22Rv1 (cell line): ENCODE results near the gene COL6A5.

Source experiments
- H3K27ac ChIP-seq: fragments of 450-650 bp; 2 replicates; pipeline ENCODE4 v1.5.1; 2017
- ZFX ChIP-seq: fragments of 450-650 bp; IDR thresholded peaks from 2 replicates; pipeline ENCODE4 v1.6.1; 2017; ENCODE audit warnings: antibody characterized with exemption, borderline replicate concordance
- TF ChIP-seq, protein P1 (sequence below): fragments of 450-650 bp; IDR thresholded peaks from 2 replicates; pipeline ENCODE4 v1.5.1; 2017; ENCODE audit warnings: mild to moderate bottlenecking

COL6A5 gene

DNA sequence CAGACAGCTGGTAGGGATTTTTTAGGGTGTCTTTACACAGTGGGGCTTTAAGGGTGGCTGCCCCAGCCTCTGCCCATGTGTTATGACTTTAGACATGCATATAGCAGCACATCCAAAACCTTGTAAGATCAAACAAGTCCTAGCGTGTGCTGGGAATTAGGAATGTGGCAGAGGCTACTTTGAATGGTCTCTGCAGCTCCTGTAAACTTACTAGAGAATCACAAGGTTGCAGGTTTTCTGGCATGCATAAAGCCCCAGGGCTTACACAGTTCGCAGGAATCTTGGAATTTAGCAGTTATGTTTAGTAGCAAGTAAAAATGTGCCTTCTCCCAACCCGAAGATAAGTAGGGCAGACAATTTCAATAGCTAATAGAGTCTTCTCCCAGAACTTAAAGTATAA, 124.7 kb downstream of the COL6A5 start:
- no peak overlapping the region for H3K27ac ChIP-seq
- TF ChIP-seq ZFX: no peak
- TF ChIP-seq, protein P1, sequence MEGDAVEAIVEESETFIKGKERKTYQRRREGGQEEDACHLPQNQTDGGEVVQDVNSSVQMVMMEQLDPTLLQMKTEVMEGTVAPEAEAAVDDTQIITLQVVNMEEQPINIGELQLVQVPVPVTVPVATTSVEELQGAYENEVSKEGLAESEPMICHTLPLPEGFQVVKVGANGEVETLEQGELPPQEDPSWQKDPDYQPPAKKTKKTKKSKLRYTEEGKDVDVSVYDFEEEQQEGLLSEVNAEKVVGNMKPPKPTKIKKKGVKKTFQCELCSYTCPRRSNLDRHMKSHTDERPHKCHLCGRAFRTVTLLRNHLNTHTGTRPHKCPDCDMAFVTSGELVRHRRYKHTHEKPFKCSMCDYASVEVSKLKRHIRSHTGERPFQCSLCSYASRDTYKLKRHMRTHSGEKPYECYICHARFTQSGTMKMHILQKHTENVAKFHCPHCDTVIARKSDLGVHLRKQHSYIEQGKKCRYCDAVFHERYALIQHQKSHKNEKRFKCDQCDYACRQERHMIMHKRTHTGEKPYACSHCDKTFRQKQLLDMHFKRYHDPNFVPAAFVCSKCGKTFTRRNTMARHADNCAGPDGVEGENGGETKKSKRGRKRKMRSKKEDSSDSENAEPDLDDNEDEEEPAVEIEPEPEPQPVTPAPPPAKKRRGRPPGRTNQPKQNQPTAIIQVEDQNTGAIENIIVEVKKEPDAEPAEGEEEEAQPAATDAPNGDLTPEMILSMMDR: no peak

DNA sequence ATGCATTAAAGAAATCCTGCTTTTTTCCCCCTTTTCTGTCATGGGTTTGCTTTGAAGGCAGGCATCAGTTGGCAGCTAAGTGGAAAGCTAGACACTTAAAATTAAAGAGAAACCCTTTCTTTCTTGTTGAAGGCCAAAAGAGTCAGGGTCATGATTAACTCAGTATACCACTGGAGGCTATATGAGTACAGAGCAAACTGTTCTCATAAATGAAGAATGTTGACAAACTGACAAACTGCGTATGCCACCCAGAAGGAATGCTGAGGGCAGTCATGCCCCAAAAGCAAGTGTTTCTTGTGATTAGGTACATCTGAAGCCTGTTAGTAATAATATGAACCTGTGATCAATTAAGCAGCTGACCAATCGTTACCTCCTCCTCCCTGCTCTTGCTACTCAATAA, 127.9 kb downstream of the COL6A5 start:
- TF ChIP-seq, protein P1: no peak
- no peak for TF ChIP-seq ZFX
- no peak overlapping the region for H3K27ac ChIP-seq

DNA sequence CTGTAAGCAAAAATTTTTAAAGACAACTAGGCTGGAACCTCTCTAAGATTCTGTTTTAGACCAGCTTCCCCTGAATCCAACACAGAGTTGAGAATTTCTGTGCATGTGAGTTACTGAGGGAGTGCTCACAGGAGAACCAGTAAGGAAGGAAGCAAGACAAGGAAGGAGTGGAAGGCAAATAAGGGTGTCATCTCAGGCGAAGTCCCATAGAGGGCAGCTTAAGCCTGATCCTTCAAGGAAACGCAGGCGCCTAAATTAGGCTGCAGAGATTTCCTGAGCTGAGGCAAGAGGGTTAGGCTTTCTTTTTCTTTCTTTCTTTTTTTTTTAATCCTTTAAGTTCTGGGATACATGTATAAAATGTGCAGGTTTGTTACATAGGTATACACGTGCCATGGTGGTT, 135.3 kb downstream of the COL6A5 start:
- H3K27ac ChIP-seq: no peak overlapping the region
- TF ChIP-seq, protein P1: peak; percentile 60
- TF ChIP-seq ZFX: no peak

DNA sequence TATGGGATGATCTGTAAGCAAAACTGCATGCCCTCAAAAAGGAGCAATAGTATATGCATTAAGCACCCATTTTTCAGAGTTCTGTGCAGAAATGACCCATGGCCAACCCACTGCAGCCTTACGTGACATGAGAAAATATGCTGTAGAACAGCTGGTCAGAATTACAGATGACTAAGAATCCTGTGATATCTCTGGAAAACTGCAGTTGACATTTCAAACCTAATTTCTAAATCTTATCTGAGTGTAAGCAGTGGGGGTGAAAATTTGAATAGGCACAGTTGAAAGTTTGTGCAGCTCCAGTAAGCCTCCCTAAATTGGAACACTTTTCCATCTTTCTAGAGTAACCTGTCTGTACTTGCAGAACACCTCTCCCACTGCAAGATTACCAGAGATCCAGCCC, 142.8 kb downstream of the COL6A5 start:
- no peak overlapping the region for H3K27ac ChIP-seq
- TF ChIP-seq, protein P1: no peak
- TF ChIP-seq ZFX: no peak

DNA sequence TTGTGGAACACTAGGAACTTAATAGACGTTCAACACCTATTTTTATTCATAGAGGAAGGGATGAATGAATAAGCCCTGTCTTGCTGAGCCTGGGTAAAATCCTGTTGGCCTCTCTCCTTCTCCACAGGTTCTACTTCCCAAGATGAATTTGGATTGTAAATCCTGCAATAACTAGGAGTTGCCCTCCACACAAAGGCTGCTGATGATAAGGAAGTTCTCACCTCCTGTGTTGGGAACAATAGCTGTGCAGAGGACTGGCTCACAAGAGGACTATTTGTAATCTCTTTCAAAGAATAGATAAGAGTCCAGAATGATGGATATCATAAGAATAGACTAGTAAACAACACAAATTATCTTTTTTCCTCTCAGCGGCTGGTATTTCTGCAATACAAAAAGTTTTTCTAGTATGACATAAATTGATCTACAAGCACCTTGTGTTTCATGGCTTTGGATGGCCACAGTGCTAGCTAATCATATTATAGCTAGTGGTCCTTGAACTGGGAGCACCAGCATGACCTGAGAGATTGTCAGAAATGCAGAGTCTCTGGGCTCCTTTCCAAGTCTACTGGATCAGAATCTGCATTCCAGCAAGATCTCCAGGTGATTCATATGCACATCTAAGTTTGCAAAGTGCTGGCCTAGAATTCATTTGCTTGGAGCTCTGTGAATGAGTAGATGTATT, 143.4 kb downstream of the COL6A5 start:
- H3K27ac ChIP-seq: no peak overlapping the region
- TF ChIP-seq ZFX: no peak
- TF ChIP-seq, protein P1: no peak

DNA sequence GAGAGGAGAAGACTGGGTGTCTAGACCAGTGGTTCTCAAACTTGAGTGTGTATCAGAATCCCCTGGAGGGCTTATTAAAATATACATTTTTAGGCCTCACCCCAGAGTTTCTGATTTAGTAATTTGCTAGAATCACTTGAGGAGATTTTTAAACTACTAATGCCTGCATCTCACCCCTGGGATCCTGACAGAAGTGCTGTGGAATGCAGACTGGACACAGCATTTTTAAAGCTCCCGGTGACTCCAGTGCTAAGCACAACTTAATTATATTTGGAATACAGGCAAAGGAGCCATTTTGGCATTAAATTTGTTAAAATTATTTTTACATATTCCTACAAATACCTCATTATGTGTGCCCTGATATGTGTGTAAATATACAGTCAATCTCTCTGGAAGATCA, 144.8 kb downstream of the COL6A5 start:
- no peak overlapping the region for H3K27ac ChIP-seq
- TF ChIP-seq, protein P1: no peak
- no peak for TF ChIP-seq ZFX

DNA sequence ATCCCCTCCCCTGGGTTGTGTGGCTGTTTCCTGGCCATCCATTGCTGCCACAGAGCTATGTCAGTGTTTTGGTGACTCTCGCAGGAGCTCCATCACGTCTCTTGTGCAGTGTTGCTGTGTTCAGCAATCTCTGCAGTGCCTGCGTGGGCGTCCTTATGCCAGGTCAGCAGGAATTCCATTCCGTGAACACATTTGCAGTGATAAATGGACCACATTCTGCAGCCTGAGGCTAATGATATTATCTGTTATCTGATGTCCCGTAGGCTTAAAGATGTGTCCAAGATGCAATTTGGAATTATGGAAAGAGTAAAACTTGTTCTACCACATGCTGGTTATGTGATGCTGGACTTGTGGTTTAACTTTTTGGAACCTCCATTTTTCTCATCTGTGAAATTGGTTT, 146.0 kb downstream of the COL6A5 start:
- no peak for TF ChIP-seq ZFX
- TF ChIP-seq, protein P1: no peak
- H3K27ac ChIP-seq: no peak overlapping the region
